Measurements from ENCODE around the gene NSG1.

Gene NSG1

DNA sequence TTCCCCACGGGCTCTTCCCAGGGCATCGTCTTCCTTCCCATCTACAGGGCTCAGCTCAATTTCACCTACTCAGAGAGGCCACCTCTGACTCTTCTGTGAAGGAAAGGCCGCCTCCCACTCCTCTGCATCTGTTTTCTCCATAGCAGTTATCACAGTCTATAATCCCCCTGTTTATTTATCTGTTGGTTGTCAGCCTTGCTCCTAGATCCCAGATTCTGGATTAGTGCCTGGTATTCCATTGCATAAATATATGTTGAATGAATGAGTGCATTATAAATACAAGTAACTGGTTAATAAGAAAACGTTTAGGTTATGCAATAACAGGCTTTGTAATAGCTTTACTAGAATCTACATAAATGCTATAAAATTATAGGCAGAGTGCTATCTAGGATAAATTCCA is 52.9 kb downstream of the NSG1 start:
- no CpG with 5 or more reads among the region's 4 CpGs for WGBS (ENCODE audit: extremely low coverage, insufficient coverage, low lambda C conversion rate)

DNA sequence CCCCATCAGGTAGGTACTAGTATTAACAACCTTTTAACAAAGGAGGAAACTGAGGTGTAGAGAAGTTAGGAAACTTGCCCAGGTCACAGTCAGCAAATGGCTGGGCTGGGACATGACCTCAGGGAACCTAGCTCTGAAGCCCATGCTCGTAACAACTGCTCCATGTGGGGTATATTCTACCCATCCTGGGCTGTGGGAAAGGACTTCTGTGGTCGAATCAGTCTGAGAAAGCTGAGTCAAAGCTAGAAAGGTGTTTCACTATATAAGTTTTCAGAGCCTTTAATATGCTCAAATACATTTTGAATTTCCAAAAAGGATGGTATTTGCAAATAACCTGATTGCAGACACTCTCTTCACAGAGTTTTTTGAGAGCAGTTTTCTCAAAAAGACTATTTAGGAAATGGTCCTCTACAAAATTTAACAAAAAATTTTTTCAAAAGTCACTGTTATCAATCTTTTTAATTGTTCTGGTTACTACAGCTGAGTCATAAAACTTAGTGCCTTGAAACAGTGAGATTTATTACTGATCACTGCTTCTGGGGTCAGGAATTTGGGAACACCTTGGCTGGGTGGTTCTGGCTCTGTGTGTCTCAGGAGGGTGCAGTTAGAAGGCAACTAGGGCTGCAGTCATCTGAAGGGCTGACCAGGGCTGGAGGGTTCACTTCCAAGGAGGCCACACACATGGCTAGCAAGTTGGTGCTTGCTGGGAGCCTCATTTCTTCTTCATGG is 53.6 kb downstream of the NSG1 start:
- H3K4me3 ChIP-seq (ENCODE audit: low read length): no peak overlapping the region
- no peaks in the 10 kb centered on the region for H3K4me1 ChIP-seq (ENCODE audit: control insufficient read depth, low read depth, low read length)
- no peaks in the 10 kb centered on the region for H3K79me1 ChIP-seq (ENCODE audit: low read length)
- H3K27ac ChIP-seq (ENCODE audit: low read depth, low read length): no peak overlapping the region
- no peak overlapping the region for H4K8ac ChIP-seq (ENCODE audit: low read depth, low read length)
- H3K23ac ChIP-seq (ENCODE audit: low read length): no peak overlapping the region
- no peaks in the 10 kb centered on the region for H3K27me3 ChIP-seq (ENCODE audit: insufficient read depth, low read length, poor library complexity)
- no peak overlapping the region for H3K18ac ChIP-seq (ENCODE audit: low read length)
- H3K36me3 ChIP-seq (ENCODE audit: control insufficient read depth, insufficient read depth, low read length): no peaks in the 10 kb centered on the region
- DNase-seq: no peak
- H3K4ac ChIP-seq (ENCODE audit: low read depth, low read length): no peak overlapping the region
- H2BK5ac ChIP-seq (ENCODE audit: low read length): no peak overlapping the region
- no peak overlapping the region for H3K9ac ChIP-seq (ENCODE audit: low read length)
- WGBS (ENCODE audit: extremely low coverage, insufficient coverage, low lambda C conversion rate): no CpG with 5 or more reads among the region's 2 CpGs
- H3K4me2 ChIP-seq (ENCODE audit: low read length): no peak overlapping the region
- no peak overlapping the region for H3K56ac ChIP-seq (ENCODE audit: low read length)
- no peaks in the 10 kb centered on the region for H3K79me2 ChIP-seq (ENCODE audit: control insufficient read depth, insufficient read depth, low read length)
- H2BK120ac ChIP-seq (ENCODE audit: low read depth, low read length): no peak overlapping the region
- H2AK5ac ChIP-seq (ENCODE audit: low read length): no peak overlapping the region
- H2BK15ac ChIP-seq (replicated peaks; ENCODE audit: low read depth): no peak overlapping the region
- H4K5ac ChIP-seq (ENCODE audit: low read length): no peak overlapping the region

More for the DNA sequence above, 52.9 kb downstream of the NSG1 start:
- Histone ChIP-seq H3K4me1 (ENCODE audit: control insufficient read depth, low read depth, low read length) (no peaks in the 10 kb centered on the region), H4K8ac (ENCODE audit: low read depth, low read length) (no peak overlapping the region), H3K56ac (ENCODE audit: low read length) (no peak overlapping the region), H3K9ac (ENCODE audit: low read length) (no peak overlapping the region), H3K27me3 (ENCODE audit: insufficient read depth, low read length, poor library complexity) (no peaks in the 10 kb centered on the region), H3K4me3 (ENCODE audit: low read length) (no peak overlapping the region), H2BK15ac (replicated peaks; ENCODE audit: low read depth) (no peak overlapping the region), H2BK120ac (ENCODE audit: low read depth, low read length) (no peak overlapping the region), H4K5ac (ENCODE audit: low read length) (no peak overlapping the region), H3K36me3 (ENCODE audit: control insufficient read depth, insufficient read depth, low read length) (no peaks in the 10 kb centered on the region), H3K79me1 (ENCODE audit: low read length) (no peaks in the 10 kb centered on the region), H3K79me2 (ENCODE audit: control insufficient read depth, insufficient read depth, low read length) (no peaks in the 10 kb centered on the region), H3K23ac (ENCODE audit: low read length) (no peak overlapping the region), H3K4me2 (ENCODE audit: low read length) (no peak overlapping the region), H2BK5ac (ENCODE audit: low read length) (no peak overlapping the region), H3K27ac (ENCODE audit: low read depth, low read length) (no peak overlapping the region), H3K4ac (ENCODE audit: low read depth, low read length) (no peak overlapping the region), H2AK5ac (ENCODE audit: low read length) (no peak overlapping the region), H3K18ac (ENCODE audit: low read length) (no peak overlapping the region)
- no peak for DNase-seq

DNA sequence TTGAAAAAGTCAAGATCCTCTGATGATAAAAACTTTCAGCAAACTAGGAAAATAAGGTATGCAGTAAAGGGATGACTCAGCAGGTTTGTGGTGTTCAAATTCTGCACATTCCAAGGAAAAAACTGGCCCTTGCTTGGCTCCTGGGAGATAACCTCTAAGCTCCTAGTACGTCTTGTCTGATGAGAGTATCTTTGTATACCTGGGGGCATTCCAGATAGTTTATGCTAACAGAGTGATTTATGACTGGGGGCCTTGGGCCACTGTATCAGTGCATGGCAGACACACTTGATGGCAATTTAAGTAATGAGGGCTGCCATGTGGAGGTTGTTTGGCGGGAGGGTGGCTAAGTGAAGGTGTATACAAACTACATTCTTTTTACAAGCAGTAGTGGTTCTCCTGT is 56.9 kb downstream of the NSG1 start:
- H2BK120ac ChIP-seq (ENCODE audit: low read depth, low read length): no peak overlapping the region
- H3K4ac ChIP-seq (ENCODE audit: low read depth, low read length): no peak overlapping the region
- no peaks in the 10 kb centered on the region for H3K36me3 ChIP-seq (ENCODE audit: control insufficient read depth, insufficient read depth, low read length)
- DNase-seq: peak; percentile 80
- H3K23ac ChIP-seq (ENCODE audit: low read length): no peak overlapping the region
- H3K4me2 ChIP-seq (ENCODE audit: low read length): no peak overlapping the region
- H3K79me1 ChIP-seq (ENCODE audit: low read length): no peaks in the 10 kb centered on the region
- H3K56ac ChIP-seq (ENCODE audit: low read length): no peak overlapping the region
- H3K9ac ChIP-seq (ENCODE audit: low read length): no peak overlapping the region
- no peak overlapping the region for H3K27ac ChIP-seq (ENCODE audit: low read depth, low read length)
- no peak overlapping the region for H2BK5ac ChIP-seq (ENCODE audit: low read length)
- H2BK15ac ChIP-seq (replicated peaks; ENCODE audit: low read depth): no peak overlapping the region
- peak overlapping the region; percentile 41 for H3K18ac ChIP-seq (ENCODE audit: low read length)
- H3K4me1 ChIP-seq (ENCODE audit: control insufficient read depth, low read depth, low read length): no peaks in the 10 kb centered on the region
- WGBS (ENCODE audit: extremely low coverage, insufficient coverage, low lambda C conversion rate): no CpG with 5 or more reads among the region's 2 CpGs
- H4K8ac ChIP-seq (ENCODE audit: low read depth, low read length): no peak overlapping the region
- no peak overlapping the region for H3K4me3 ChIP-seq (ENCODE audit: low read length)
- no peak overlapping the region for H2AK5ac ChIP-seq (ENCODE audit: low read length)
- H3K27me3 ChIP-seq (ENCODE audit: insufficient read depth, low read length, poor library complexity): no peaks in the 10 kb centered on the region
- no peak overlapping the region for H4K5ac ChIP-seq (ENCODE audit: low read length)
- no peaks in the 10 kb centered on the region for H3K79me2 ChIP-seq (ENCODE audit: control insufficient read depth, insufficient read depth, low read length)

DNA sequence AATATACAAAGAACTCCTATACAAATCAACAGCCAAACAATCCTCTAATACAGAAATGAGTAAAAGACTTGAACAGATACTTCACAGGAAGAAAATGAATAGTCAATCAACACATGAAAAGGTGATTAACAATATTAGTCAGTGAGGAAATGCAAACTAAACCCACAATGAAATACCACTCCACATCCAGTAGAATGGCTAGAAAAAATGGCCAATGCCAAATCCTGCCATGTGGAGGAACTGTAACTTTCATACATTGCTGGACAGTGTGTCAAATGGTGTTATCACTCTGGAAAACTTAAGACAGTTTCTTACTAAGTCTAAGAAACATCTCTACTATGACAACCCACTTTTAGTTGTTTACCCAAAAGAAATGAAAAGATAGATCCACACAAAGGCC is 59.5 kb downstream of the NSG1 start:
- Histone ChIP-seq H3K4ac (ENCODE audit: low read depth, low read length) (no peak overlapping the region), H2BK120ac (ENCODE audit: low read depth, low read length) (no peak overlapping the region), H3K79me1 (ENCODE audit: low read length) (no peaks in the 10 kb centered on the region), H3K23ac (ENCODE audit: low read length) (no peak overlapping the region), H3K4me1 (ENCODE audit: control insufficient read depth, low read depth, low read length) (no peaks in the 10 kb centered on the region), H3K27me3 (ENCODE audit: insufficient read depth, low read length, poor library complexity) (no peaks in the 10 kb centered on the region), H3K4me2 (ENCODE audit: low read length) (no peak overlapping the region), H3K9ac (ENCODE audit: low read length) (no peak overlapping the region), H3K18ac (ENCODE audit: low read length) (no peak overlapping the region), H3K4me3 (ENCODE audit: low read length) (no peak overlapping the region), H4K5ac (ENCODE audit: low read length) (no peak overlapping the region), H2BK15ac (replicated peaks; ENCODE audit: low read depth) (no peak overlapping the region), H2BK5ac (ENCODE audit: low read length) (no peak overlapping the region), H3K79me2 (ENCODE audit: control insufficient read depth, insufficient read depth, low read length) (no peaks in the 10 kb centered on the region), H2AK5ac (ENCODE audit: low read length) (no peak overlapping the region), H4K8ac (ENCODE audit: low read depth, low read length) (no peak overlapping the region), H3K56ac (ENCODE audit: low read length) (no peak overlapping the region), H3K27ac (ENCODE audit: low read depth, low read length) (no peak overlapping the region), H3K36me3 (ENCODE audit: control insufficient read depth, insufficient read depth, low read length) (no peaks in the 10 kb centered on the region)
- no peak for DNase-seq

DNA sequence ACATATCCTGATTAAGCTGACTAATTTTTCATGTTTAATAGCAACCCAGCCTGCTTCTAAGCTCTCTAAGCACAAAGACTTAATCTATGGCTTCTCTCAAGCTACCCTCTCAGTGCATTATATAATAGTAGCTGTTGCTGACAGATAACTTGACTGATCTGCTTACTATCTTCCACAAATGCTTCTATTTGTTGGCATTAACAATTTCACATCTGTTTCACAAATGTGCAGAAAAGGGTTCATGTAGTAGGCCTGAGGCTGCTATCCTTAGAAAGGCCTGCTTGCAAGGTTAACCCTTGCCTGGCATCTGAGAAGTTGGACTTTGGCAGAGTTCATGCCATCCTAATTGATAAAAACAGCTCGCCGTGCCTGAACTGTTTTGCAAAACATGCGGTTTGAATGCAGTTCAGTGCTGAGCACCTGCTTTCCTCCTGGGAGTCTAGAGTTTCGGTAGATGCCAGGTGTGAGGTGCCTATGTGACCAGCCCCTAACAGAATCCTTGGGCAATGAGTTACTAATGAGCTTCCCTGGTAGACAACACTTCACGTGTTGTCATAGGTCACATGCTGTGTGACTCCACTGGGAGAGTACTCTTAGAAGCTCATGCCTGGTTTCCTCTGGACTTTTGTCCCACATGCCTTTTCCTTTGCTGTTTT is 68.4 kb downstream of the NSG1 start:
- no peak overlapping the region for H2BK5ac ChIP-seq (ENCODE audit: low read length)
- no peak overlapping the region for H4K5ac ChIP-seq (ENCODE audit: low read length)
- no peak overlapping the region for H3K4me3 ChIP-seq (ENCODE audit: low read length)
- no CpG with 5 or more reads among the region's 5 CpGs for WGBS (ENCODE audit: extremely low coverage, insufficient coverage, low lambda C conversion rate)
- no peak overlapping the region for H2AK5ac ChIP-seq (ENCODE audit: low read length)
- no peak overlapping the region for H3K4ac ChIP-seq (ENCODE audit: low read depth, low read length)
- no peak overlapping the region for H3K4me2 ChIP-seq (ENCODE audit: low read length)
- no peak overlapping the region for H2BK120ac ChIP-seq (ENCODE audit: low read depth, low read length)
- H3K27me3 ChIP-seq (ENCODE audit: insufficient read depth, low read length, poor library complexity): no peaks in the 10 kb centered on the region
- no peaks in the 10 kb centered on the region for H3K36me3 ChIP-seq (ENCODE audit: control insufficient read depth, insufficient read depth, low read length)
- no peak for DNase-seq
- H3K23ac ChIP-seq (ENCODE audit: low read length): no peak overlapping the region
- H3K56ac ChIP-seq (ENCODE audit: low read length): no peak overlapping the region
- no peaks in the 10 kb centered on the region for H3K79me2 ChIP-seq (ENCODE audit: control insufficient read depth, insufficient read depth, low read length)
- H3K4me1 ChIP-seq (ENCODE audit: control insufficient read depth, low read depth, low read length): no peaks in the 10 kb centered on the region
- H3K9ac ChIP-seq (ENCODE audit: low read length): no peak overlapping the region
- H3K18ac ChIP-seq (ENCODE audit: low read length): no peak overlapping the region
- H3K27ac ChIP-seq (ENCODE audit: low read depth, low read length): no peak overlapping the region
- no peaks in the 10 kb centered on the region for H3K79me1 ChIP-seq (ENCODE audit: low read length)
- H2BK15ac ChIP-seq (replicated peaks; ENCODE audit: low read depth): no peak overlapping the region
- H4K8ac ChIP-seq (ENCODE audit: low read depth, low read length): no peak overlapping the region

DNA sequence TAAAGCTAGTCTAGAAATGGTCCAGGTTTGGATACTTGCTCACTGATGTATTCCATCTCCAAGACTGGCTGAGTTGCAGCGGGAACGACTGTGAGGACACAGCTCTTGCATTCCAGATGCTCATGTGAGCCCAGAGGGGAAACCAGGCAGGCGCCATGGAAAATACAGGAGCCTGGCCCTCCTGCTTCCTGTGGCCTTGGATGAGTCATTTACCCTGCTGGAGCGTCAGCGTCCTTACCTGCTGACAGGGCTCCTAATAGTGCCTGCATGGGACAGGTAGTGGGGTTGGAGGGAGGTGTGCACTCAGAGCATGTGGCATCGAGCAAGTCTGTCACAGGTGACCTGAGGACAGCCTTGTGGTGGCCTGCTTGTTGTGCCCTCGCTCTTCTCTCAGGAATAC is 69.4 kb downstream of the NSG1 start:
- Histone ChIP-seq H3K79me2 (ENCODE audit: control insufficient read depth, insufficient read depth, low read length) (no peaks in the 10 kb centered on the region), H3K23ac (ENCODE audit: low read length) (no peak overlapping the region), H3K27ac (ENCODE audit: low read depth, low read length) (no peak overlapping the region), H3K4ac (ENCODE audit: low read depth, low read length) (no peak overlapping the region), H4K8ac (ENCODE audit: low read depth, low read length) (no peak overlapping the region), H3K4me1 (ENCODE audit: control insufficient read depth, low read depth, low read length) (no peaks in the 10 kb centered on the region), H4K5ac (ENCODE audit: low read length) (no peak overlapping the region), H2BK120ac (ENCODE audit: low read depth, low read length) (no peak overlapping the region), H3K9ac (ENCODE audit: low read length) (no peak overlapping the region), H2AK5ac (ENCODE audit: low read length) (no peak overlapping the region), H3K79me1 (ENCODE audit: low read length) (no peaks in the 10 kb centered on the region), H3K4me2 (ENCODE audit: low read length) (no peak overlapping the region), H2BK15ac (replicated peaks; ENCODE audit: low read depth) (no peak overlapping the region), H3K56ac (ENCODE audit: low read length) (no peak overlapping the region), H2BK5ac (ENCODE audit: low read length) (no peak overlapping the region), H3K36me3 (ENCODE audit: control insufficient read depth, insufficient read depth, low read length) (no peaks in the 10 kb centered on the region), H3K18ac (ENCODE audit: low read length) (no peak overlapping the region), H3K4me3 (ENCODE audit: low read length) (no peak overlapping the region), H3K27me3 (ENCODE audit: insufficient read depth, low read length, poor library complexity) (no peaks in the 10 kb centered on the region)
- no CpG with 5 or more reads among the region's 7 CpGs for WGBS (ENCODE audit: extremely low coverage, insufficient coverage, low lambda C conversion rate)
- peak; percentile 72 for DNase-seq
